ENCODE results near the gene LCP2. TPM values are rescaled to one million over a fixed set of nuclear protein-coding genes. Genes with fewer than 3 reads are reported as not detected.

LCP2 gene
- total and polyA plus RNA-seq, 2 of the 8 experiments (the other 6 are each of a cell fraction or from before 2014, with no cell fraction given), result 0.26 to 0.33 TPM

DNA sequence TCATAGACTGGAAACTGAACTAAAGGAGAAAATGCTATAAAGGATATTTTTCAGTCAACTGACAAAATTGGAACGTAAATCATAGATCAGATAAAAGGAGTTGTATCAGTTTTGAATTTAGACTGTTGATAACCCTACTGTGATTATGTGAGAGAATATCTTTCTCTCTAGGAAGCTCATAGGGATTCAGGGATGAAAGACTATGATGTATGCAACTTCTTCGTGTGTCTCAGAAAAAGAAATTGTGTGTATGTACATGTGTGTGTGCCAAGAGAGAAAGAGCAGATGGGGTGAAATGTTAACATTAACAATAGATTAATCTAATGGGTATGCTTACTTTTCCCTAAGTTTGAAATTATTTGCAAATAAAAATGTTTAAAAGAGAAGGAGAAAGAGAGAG is 95.5 kb downstream of the LCP2 start:
- no peaks in the 10 kb centered on the region for H3K9me3 ChIP-seq (ENCODE audit: insufficient read depth in 2 of 2, low read depth in 1 of 2, low read length in 1 of 2)
- no peak overlapping the region for H2BK15ac ChIP-seq (ENCODE audit: low read length)
- H3K23ac ChIP-seq (ENCODE audit: insufficient read length), result no peak overlapping the region
- no peaks in the 10 kb centered on the region for H3K4me1 ChIP-seq (replicated peaks in 1 of 4; ENCODE audit: control insufficient read depth in 3 of 4, insufficient read depth in 4 of 4, low read length in 3 of 4)
- no peaks in the 10 kb centered on the region for H3K79me1 ChIP-seq (ENCODE audit: low read depth, low read length)
- TF ChIP-seq NRF1 (IDR thresholded peaks at IDR 0.05; ENCODE audit: low read depth, low read length) (no peak), CEBPB (IDR thresholded peaks at IDR 0.05; ENCODE audit: low read depth, low read length) (no peak), ASH2L (IDR thresholded peaks at IDR 0.05; ENCODE audit: low read length) (no peak)
- ChIA-PET CTCF (ENCODE audit: partially characterized antibody) (interaction anchor here (0.6 to 3.2 kb wide), 6 partner anchors 15 to 202 kb away, joined by 3 to 13 read pairs (median 6); no protein-coding TSS in a partner anchor), POLR2A (ENCODE audit: partially characterized antibody) (no interaction called here)
- H2BK120ac ChIP-seq (replicated peaks; ENCODE audit: low read depth, low read length), result no peak overlapping the region
- no peak overlapping the region for H3K27ac ChIP-seq (ENCODE audit: low read depth, low read length)
- DNase-seq (ENCODE audit: low read depth in 1 of 2, low spot score in 2 of 2) (no peak), FAIRE-seq (no peak)
- no peak overlapping the region for H4K5ac ChIP-seq (ENCODE audit: insufficient read length, low read depth, low read length)
- no peaks in the 10 kb centered on the region for H3K27me3 ChIP-seq (replicated peaks in 1 of 4; ENCODE audit: control insufficient read depth in 3 of 4, extremely low read depth in 1 of 4, insufficient read depth in 3 of 4, low read length in 3 of 4)
- no peak overlapping the region for H3K18ac ChIP-seq (ENCODE audit: extremely low read depth, low read length)
- no peaks in the 10 kb centered on the region for H3K79me2 ChIP-seq (ENCODE audit: control insufficient read depth in 1 of 2, insufficient read depth in 2 of 2, low read length in 2 of 2)
- no peak overlapping the region for H2BK20ac ChIP-seq (ENCODE audit: low read length)
- no peak overlapping the region for H4K91ac ChIP-seq (replicated peaks; ENCODE audit: insufficient read length, low read length)
- H2BK12ac ChIP-seq (ENCODE audit: low read depth, low read length), result no peak overlapping the region
- no peak overlapping the region for H4K8ac ChIP-seq (ENCODE audit: extremely low read depth, insufficient read depth, low read length)
- no peak overlapping the region for H2AK5ac ChIP-seq (ENCODE audit: low read depth, low read length)
- H2AFZ ChIP-seq (ENCODE audit: low read length), result no peak overlapping the region
- no peaks in the 10 kb centered on the region for H4K20me1 ChIP-seq (replicated peaks in 1 of 2; ENCODE audit: control insufficient read depth in 1 of 2, insufficient read depth in 2 of 2, low read length in 2 of 2)
- no peak overlapping the region for H3K14ac ChIP-seq (ENCODE audit: insufficient read length)
- H3K9ac ChIP-seq (replicated peaks in 1 of 4; ENCODE audit: extremely low read depth in 1 of 4, low read depth in 3 of 4, low read length in 3 of 4), result no peak overlapping the region
- no peak overlapping the region for H3K4me3 ChIP-seq (ENCODE audit: extremely low read depth in 1 of 4, insufficient read depth in 2 of 4, low read depth in 3 of 4, low read length in 4 of 4)
- H2BK5ac ChIP-seq (ENCODE audit: low read depth, low read length), result no peak overlapping the region
- 73% methylated on average over 2 of the region's 2 CpGs; no CpG with 5 or more reads in 1 of the 2 experiments for WGBS, 2 experiments (ENCODE audit: extremely low coverage in 1 of 2, insufficient coverage in 1 of 2, insufficient read length in 1 of 2, insufficient replicate concordance in 2 of 2, low coverage in 1 of 2, low lambda C conversion rate in 2 of 2, missing lambda C conversion rate in 1 of 2)
- no peak overlapping the region for H3K4me2 ChIP-seq (ENCODE audit: insufficient read depth in 1 of 2, low read depth in 2 of 2, low read length in 2 of 2)
- no peaks in the 10 kb centered on the region for H3K36me3 ChIP-seq (ENCODE audit: control insufficient read depth in 2 of 4, insufficient read depth in 4 of 4, low read length in 3 of 4)
- no peak overlapping the region for H3K4ac ChIP-seq (replicated peaks; ENCODE audit: insufficient read length, low read depth, low read length)
- H3K23me2 ChIP-seq (ENCODE audit: low read depth, low read length), result no peaks in the 10 kb centered on the region
- no peak overlapping the region for H3K56ac ChIP-seq (replicated peaks; ENCODE audit: insufficient read length, low read depth, low read length)

All from H1 (cell line).